ENCODE measurements around the gene TBC1D22A.

TBC1D22A gene

GRCh38 chr22:46796566-46797195 is 34.2 kb downstream of the TBC1D22A start:
- no peak for DNase-seq

DNA sequence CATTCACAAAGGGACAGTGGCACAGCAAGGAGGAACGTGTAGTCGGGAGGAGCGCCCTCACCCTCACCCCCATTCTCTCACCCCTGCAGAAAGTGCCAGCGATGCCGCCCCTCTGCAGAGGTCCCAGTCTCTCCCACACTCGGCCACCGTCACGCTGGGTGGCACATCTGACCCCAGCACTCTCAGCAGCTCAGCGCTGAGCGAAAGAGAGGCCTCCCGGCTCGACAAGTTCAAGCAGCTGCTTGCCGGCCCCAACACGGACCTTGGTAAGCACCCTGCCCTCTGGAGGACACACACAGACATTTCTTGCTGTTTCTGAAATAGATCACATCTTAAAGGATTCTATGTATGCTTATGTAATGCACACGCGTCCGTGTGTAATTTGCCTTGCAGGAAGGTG is 34.9 kb downstream of the TBC1D22A start:
- peak; percentile 71 for DNase-seq

- DNase-seq, result no peak
Measured at GRCh38 chr22:46798041-46798365, 35.6 kb downstream of the TBC1D22A start.

GRCh38 chr22:46798366-46799350 is 36.2 kb downstream of the TBC1D22A start:
- DNase-seq, result peak; percentile 91

DNA sequence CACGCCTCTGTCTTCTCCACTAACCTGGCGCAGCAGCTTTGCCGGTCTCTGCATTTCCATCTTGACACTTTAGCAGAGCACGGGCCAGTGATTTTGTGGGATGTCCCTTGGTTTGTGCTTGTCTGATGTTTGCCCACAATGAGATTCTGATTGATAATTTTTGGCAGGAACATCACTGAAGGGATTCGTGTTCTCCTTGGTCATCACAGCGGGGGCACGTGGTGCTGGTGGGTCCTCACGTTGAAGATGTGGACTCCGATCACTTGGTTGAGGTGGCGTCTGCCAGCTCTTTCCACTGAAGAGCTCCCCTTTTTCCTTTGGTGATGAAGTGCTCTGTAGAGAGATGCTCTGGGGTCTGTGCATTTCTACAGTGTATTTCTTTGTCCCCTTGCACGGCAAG is 37.2 kb downstream of the TBC1D22A start:
- DNase-seq, result no peak

DNA sequence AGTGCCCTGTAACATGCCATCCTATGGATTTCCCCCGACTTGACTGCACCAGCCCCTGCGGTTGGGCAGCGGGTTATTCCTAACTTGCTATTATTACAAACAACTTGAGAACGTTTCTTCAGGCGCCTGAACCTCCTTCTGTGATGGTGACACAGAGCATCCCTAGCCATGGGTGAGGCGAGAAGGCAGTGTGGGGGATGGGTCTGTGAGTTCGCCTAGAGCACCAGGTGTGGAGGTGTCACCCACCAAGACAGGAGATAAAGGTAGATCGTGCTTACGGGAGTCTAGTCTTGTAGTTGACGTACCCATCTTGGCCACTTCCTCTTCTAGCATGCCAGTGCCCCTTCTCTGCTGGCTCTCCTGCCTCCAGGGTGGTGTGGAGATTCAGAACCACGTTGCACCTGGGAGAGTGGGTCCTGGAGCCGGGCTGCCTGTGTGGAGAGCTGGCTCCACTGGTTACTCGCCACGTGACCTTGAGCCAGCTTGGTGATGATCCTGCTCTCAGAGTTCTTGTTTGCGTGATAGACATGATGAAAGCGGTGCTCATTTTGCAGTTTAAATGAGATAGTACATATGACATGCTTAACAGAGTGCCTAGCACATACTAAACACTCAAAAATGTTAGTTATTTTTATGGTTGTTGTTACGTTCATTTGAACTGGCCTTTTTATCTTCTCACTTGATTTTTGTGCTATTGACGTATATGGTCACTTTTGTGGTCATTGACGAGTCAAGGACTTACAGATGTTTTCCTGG is 37.8 kb downstream of the TBC1D22A start:
- DNase-seq, result no peak

DNA sequence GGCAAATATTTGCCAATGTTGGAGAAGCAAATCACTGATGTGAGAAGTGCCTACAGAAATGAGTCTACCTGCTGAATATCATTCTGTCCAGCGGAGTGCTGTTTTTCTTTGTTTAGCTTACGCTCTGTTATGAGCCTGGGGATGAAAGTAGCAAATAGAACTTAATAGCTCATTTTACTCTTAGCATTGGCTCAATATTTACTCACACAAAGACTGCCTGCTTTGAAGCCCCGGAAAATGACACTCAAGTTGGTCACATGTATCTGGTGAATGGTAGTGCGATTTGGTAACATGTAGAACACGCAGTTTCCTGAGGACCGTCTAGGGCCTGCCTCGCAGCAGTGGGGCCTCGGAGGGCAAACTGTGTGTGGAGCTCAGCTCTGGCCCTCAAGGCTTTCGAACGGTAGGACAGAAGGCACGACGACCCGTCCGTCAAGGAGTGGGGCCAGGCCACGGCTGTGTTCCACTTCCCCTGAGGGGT is 38.9 kb downstream of the TBC1D22A start:
- DNase-seq, result no peak

- DNase-seq, result no peak
Measured at GRCh38 chr22:46801826-46802607, 39.6 kb downstream of the TBC1D22A start.

- DNase-seq, result no peak
Measured at GRCh38 chr22:46802608-46803027, 40.2 kb downstream of the TBC1D22A start.

DNA sequence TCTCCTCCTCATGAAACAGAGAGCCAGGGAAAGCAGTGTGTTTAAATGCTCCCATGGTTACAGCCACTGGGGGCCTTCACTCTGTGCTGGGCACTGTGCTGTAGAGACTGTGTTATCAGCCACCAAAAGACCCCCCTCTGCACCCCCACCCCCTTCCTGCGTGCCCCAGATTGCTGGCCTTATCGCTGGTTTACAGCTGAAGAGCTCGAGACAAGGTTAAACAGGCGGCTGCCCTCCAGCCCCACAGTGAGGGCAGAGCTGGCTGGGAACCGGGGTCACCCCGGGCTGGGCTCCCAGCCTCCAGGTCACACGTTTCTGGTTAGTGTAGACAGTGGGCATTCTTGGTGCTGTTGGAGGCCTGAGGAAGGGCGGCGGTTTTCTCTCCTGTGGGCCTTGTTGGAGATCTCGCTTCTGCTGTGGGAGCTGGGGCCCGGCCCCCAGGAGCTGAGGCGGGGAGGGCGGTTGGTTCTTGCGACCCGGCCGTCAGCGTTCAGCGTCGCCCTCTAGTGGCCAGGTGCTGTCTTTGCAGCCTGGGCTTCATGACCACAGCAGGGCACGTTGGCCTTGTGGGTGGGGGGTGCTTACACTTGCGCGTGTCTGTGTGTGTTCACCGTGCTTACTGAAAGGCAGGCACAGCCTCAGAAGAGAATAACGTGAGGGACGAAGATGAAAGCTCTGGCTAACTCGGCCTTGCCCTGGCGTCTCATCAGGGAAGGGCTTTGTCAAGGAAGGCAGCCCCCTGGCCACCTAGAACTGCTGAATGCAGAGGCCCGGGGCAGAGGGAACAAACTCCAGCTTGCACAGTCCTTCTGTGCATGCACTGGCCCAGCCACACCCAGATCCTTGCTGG is 40.8 kb downstream of the TBC1D22A start:
- peak; percentile 77 for DNase-seq

- no peak for DNase-seq
Measured at GRCh38 chr22:46803936-46804335, 41.5 kb downstream of the TBC1D22A start.

DNA sequence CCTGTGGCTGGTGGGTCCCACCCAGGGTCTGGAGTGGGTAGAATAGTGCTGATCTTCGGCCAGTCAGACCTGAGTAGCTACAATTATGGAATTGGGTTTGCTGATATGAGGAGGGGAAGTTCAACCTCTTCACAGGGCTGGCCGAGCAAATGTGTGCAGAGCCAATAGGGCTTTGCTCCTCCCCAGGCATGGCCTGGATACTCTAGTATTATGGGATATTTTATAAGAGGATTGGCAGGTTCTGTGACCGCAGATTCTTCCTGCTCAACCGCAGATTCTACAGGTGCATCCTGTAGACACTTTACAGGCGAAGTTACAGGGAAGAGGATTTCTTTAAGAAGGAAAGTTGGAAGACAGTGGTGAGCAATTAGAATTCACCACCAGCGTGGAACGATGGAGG is 44.3 kb downstream of the TBC1D22A start:
- no peak for DNase-seq

- DNase-seq, result no peak
Measured at GRCh38 chr22:46807458-46807857, 45.0 kb downstream of the TBC1D22A start.

DNA sequence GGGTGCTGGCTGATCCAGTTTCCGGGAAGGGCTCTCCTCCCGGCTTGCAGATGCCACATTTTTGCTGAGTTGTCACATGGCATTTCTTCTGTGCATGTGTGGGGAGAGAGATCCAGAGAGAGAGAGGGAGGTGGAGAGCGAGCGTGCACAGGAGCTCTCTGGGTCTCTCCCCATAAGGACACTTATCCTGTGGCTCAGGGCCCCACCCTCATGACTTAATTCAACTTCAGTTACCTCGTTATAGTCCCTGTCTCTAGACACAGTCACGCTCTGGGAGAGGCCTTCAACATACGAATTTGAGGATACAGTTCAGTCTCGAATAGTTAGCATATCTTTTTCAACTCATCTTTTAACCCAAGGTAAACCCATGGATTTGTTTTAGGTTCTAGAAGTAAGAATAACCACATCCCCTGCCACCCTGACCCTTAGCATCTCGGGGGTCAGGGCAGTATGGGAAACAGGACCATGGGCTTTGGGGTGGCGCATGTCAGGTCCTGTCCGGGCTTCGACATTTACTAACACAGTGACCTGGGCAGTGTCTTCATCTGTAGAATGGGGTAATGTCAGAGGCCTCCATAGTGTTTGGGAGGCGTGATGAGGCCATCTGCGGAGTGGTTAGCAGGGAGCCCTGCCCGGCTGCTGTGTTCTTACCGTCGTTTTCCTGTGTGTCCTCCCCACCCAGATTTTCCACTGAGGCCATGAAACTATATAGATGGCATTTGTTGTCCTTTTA is 46.9 kb downstream of the TBC1D22A start:
- DNase-seq, result no peak

GRCh38 chr22:46810856-46811786 is 48.7 kb downstream of the TBC1D22A start:
- peak; percentile 42 for DNase-seq

- DNase-seq, result no peak
Measured at GRCh38 chr22:46812034-46812605, 49.7 kb downstream of the TBC1D22A start.

- no peak for DNase-seq
Measured at GRCh38 chr22:46812788-46813187, 50.3 kb downstream of the TBC1D22A start.

DNA sequence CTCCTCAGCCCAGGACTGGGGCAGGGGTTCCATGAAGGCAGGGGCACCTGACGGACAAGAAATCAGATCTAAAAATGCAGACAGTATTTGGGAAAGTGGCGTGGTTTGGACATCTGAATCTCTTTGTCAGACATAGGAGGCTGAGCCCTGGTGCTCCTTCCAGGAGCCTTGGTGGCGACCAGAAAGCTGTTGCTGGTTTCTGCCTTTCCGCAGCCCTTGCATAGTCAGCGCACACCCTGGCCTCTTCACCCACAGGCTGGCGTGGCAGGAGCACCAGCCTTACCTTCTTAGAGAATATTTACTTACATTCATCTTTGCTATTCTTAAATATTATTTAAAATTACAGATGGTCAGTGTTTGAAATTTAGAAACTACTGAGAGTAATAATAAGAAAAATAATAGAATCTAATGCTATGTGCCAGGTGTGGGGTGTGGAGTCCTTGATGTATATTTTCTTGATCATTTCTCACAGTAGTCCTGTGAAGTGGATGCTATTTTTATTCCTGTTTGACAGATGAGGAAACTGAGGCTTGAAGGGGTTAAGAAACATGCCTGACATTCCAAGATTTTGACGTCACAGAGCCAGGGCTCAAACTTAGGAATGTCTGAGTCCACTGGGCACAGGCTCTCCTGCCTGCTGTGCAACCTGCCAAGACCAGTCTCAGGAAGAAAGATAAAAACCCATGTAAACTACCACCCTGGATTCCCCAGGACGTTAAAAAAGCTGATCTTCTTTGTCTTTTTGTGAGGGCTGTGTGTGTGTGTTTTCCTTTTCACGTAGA is 51.6 kb downstream of the TBC1D22A start:
- peak; percentile 67 for DNase-seq
